Activated CD8-positive, alpha-beta T cell treated with anti-CD3 and anti-CD28 coated beads for 36 hours (primary cell): ENCODE measurements around the gene AJM1. TPM values are rescaled to one million over a fixed set of nuclear protein-coding genes. Genes with fewer than 3 reads are reported as not detected.

ENCODE experiments used
- ATAC-seq: fragments of 200-7000 bp; cut with Tn5 transposase; one replicate; pipeline ENCODE4 v1.10.0; 2021; ENCODE audit warnings: mild to moderate bottlenecking, moderate library complexity
- CTCF ChIA-PET: fragments of 350-600 bp; sonication (Branson Sonifier 250); formaldehyde crosslinking; loops from one replicate; lab custom pipeline; 2021; ENCODE audit warnings: antibody characterized with exemption; lab: Charles Lee
- POLR2A ChIA-PET: fragments of 350-600 bp; sonication (Branson Sonifier 250); formaldehyde crosslinking; loops from one replicate; lab custom pipeline; 2021; ENCODE audit warnings: antibody characterized with exemption; lab: Charles Lee
- DNase-seq: peaks from one replicate; pipeline ENCODE4 v3.0.0-alpha.2; 2020
- H3K27ac Mint-ChIP-seq: one replicate; pipeline ENCODE4 v1.8.0; 2021; ENCODE audit warnings: mild to moderate bottlenecking, mixed read lengths
- H3K27me3 Mint-ChIP-seq: one replicate; pipeline ENCODE4 v1.8.0; 2021; ENCODE audit warnings: mixed read lengths
- H3K36me3 Mint-ChIP-seq: one replicate; pipeline ENCODE4 v1.8.0; 2021; ENCODE audit warnings: low read depth, mixed read lengths
- H3K4me1 Mint-ChIP-seq: one replicate; pipeline ENCODE4 v1.8.0; 2021; ENCODE audit warnings: low read depth, mixed read lengths
- H3K4me3 Mint-ChIP-seq: one replicate; pipeline ENCODE4 v1.8.0; 2021; ENCODE audit warnings: mild to moderate bottlenecking, moderate library complexity, mixed read lengths
- H3K9me3 Mint-ChIP-seq: one replicate; pipeline ENCODE4 v1.8.0; 2021; ENCODE audit warnings: mixed read lengths
- intact Hi-C: fragments of 100-400 bp; cut with micrococcal nuclease; formaldehyde crosslinking; loops from one replicate; pipeline ENCODE4 v1.10.0; 2022
- total RNA-seq, 2 experiments: library from RNA; stranded (reverse); gene quantifications; one replicate each; pipeline ENCODE4 v1.2.3, GENCODE V29; 2021
- TF ChIP-seq, protein P1 (sequence below): fragments of 200-600 bp; IDR thresholded peaks from one replicate; pipeline ENCODE4 v1.8.0; 2022; ENCODE audit warnings: antibody characterized with exemption, mild to moderate bottlenecking

Gene AJM1
- total RNA-seq, 2 experiments from 2014 or later = 5.8 to 6.4 TPM

DNA sequence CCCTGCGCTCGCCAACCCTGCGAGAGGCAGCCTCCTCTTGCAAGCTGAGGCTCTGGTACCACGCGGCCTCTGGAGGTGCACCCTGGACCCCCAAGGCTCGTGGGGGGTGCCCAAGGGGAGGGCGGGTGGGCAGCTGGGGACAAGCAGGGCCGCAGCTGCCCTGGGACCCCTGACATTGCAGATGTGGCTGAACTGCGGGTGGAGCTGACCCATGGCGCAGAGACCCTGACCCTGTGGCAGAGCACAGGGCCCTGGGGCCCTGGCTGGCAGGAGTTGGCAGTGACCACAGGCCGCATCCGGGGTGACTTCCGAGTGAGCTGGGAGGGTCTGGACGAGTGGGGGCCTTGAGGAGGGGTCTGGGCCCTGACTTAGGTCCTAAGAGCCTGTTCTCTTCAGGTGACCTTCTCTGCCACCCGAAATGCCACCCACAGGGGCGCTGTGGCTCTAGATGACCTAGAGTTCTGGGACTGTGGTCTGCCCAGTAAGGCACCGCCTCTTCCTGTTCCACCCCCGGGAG lies 11.4 kb downstream of the AJM1 start:
- Mint-ChIP-seq H3K27me3 (no peaks in the 10 kb centered on the region), H3K36me3 (peaks cover 4% of the 10 kb centered on the region)

DNA sequence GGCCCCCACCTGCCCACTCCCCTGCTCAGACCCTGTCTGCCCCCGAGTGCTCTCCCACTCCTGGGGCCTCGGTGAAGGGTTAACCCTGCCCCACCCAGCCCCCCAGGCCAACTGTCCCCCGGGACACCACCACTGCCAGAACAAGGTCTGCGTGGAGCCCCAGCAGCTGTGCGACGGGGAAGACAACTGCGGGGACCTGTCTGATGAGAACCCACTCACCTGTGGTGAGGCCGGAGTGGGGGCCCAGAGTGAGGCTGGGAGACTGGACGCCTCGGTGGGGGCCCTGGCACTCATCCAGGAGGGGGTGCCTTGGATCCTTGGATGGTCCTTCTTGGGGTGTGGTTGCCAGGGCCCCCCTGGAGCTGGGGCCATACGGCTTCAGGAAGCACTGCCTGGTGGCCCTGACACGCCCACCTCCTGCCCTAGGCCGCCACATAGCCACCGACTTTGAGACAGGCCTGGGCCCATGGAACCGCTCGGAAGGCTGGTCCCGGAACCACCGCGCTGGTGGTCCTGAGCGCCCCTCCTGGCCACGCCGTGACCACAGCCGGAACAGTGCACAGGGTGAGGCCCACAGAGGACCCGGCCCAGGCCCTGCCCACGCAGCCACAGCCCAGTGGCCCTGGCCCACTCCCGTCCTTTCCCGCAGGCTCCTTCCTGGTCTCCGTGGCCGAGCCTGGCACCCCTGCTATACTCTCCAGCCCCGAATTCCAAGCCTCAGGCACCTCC lies 12.0 kb downstream of the AJM1 start:
- Mint-ChIP-seq H3K27me3 (no peaks in the 10 kb centered on the region), H3K9me3 (no peaks in the 10 kb centered on the region), H3K36me3 (peaks cover 4% of the 10 kb centered on the region), H3K27ac (no peak overlapping the region), H3K4me3 (no peak overlapping the region), H3K4me1 (no peaks in the 10 kb centered on the region)
- POLR2A ChIA-PET = no interaction called here
- CTCF ChIA-PET = interaction anchor here (0.6 kb wide), 1 partner anchor 12 kb away, joined by 3 read pairs; the partner anchor contains the start of gene AJM1
- TF ChIP-seq, protein P1, sequence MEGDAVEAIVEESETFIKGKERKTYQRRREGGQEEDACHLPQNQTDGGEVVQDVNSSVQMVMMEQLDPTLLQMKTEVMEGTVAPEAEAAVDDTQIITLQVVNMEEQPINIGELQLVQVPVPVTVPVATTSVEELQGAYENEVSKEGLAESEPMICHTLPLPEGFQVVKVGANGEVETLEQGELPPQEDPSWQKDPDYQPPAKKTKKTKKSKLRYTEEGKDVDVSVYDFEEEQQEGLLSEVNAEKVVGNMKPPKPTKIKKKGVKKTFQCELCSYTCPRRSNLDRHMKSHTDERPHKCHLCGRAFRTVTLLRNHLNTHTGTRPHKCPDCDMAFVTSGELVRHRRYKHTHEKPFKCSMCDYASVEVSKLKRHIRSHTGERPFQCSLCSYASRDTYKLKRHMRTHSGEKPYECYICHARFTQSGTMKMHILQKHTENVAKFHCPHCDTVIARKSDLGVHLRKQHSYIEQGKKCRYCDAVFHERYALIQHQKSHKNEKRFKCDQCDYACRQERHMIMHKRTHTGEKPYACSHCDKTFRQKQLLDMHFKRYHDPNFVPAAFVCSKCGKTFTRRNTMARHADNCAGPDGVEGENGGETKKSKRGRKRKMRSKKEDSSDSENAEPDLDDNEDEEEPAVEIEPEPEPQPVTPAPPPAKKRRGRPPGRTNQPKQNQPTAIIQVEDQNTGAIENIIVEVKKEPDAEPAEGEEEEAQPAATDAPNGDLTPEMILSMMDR = no peak
- no peak for DNase-seq
- no peak for ATAC-seq
- intact Hi-C loops = no loop called here

More for the DNA sequence above, 11.4 kb downstream of the AJM1 start:
- TF ChIP-seq, protein P1 = no peak
- Mint-ChIP-seq H3K4me1 (no peaks in the 10 kb centered on the region), H3K27ac (no peak overlapping the region), H3K9me3 (no peaks in the 10 kb centered on the region), H3K4me3 (no peak overlapping the region)
- intact Hi-C loops = no loop called here
- ChIA-PET POLR2A (no interaction called here), CTCF (no interaction called here)
- ATAC-seq (no peak), DNase-seq (no peak)

DNA sequence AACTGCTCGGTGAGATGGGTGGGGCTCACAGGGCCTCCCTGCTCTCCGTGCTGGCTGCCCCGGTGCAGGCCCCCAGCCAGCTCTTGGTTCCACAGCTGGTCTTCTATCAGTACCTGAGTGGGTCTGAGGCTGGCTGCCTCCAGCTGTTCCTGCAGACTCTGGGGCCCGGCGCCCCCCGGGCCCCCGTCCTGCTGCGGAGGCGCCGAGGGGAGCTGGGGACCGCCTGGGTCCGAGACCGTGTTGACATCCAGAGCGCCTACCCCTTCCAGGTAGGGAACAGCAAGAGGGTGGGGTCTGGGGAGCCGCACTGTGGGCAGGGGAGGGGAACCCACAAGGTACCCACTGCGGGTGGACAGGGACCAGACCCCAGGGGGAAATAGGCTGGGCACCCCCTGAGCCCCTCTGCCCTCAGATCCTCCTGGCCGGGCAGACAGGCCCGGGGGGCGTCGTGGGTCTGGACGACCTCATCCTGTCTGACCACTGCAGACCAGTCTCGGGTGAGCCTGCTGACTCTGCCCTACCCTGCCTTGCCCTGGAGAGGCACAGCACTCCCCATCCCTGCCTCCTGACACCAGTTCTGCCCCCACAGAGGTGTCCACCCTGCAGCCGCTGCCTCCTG lies 12.7 kb downstream of the AJM1 start:
- Mint-ChIP-seq H3K36me3 (peaks cover 2% of the 10 kb centered on the region), H3K9me3 (no peaks in the 10 kb centered on the region), H3K4me1 (no peaks in the 10 kb centered on the region), H3K4me3 (no peak overlapping the region), H3K27me3 (no peaks in the 10 kb centered on the region), H3K27ac (no peak overlapping the region)
- CTCF ChIA-PET = interaction anchor here (0.6 kb wide), 1 partner anchor 12 kb away, joined by 3 read pairs; the partner anchor contains the start of gene AJM1
- intact Hi-C loops = no loop called here
- TF ChIP-seq, protein P1 = no peak
- POLR2A ChIA-PET = no interaction called here
- no peak for DNase-seq
- ATAC-seq = no peak

DNA sequence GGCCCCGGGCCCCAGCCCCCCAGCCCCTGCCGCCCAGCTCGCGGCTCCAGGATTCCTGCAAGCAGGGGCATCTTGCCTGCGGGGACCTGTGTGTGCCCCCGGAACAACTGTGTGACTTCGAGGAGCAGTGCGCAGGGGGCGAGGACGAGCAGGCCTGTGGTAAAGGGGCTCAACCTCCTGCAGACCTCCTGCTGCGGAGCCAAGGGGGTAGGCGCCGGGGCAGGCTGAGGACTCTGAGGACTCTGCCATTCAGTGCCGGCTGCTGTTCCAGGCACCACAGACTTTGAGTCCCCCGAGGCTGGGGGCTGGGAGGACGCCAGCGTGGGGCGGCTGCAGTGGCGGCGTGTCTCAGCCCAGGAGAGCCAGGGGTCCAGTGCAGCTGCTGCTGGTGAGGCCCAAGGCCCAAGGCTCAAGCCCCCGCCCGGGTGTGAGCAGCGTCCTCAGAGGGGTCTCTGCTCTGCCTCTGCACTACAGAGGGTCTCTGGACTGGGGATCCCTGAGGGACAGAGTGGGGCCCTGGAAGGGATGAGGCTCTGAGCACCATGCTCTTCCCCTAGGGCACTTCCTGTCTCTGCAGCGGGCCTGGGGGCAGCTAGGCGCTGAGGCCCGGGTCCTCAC lies 13.3 kb downstream of the AJM1 start:
- DNase-seq (no peak), ATAC-seq (no peak)
- Mint-ChIP-seq H3K36me3 (no peaks in the 10 kb centered on the region), H3K4me3 (no peak overlapping the region), H3K27me3 (no peaks in the 10 kb centered on the region), H3K27ac (no peak overlapping the region), H3K4me1 (no peaks in the 10 kb centered on the region), H3K9me3 (no peaks in the 10 kb centered on the region)
- intact Hi-C loops = no loop called here
- TF ChIP-seq, protein P1 = no peak
- CTCF ChIA-PET = no interaction called here
- POLR2A ChIA-PET = interaction anchor here (0.9 to 1.3 kb wide), 3 partner anchors 9 to 57 kb away, joined by 3 read pairs; no protein-coding TSS in a partner anchor
